ENCODE measurements around the gene PHACTR2.

- TF ChIP-seq CTCF (IDR thresholded peaks at IDR 0.05) (no peak), POLR2A (IDR thresholded peaks at IDR 0.05; ENCODE audit: low read depth) (no peak)
These were observed 49.3 kb downstream of the PHACTR2 start for GRCh38 chr6:143727035-143727434.

All from esophagus muscularis mucosa (tissue), 3 donors.